Endodermal cell (in vitro differentiated cells): ENCODE data around the gene GRIA2. TPM values are rescaled to one million over a fixed set of nuclear protein-coding genes. Genes with fewer than 3 reads are reported as not detected.

Source experiments
- DNase-seq: peaks from one replicate; pipeline ENCODE4 v3.0.0-alpha.2; 2017
- H3K27ac ChIP-seq: 2 replicates; pipeline ENCODE4 v1.5.1; 2013; ENCODE audit warnings: mild to moderate bottlenecking, low read depth, low read length, moderate library complexity
- H3K27me3 ChIP-seq: 2 replicates; pipeline ENCODE4 v1.6.1; 2013; ENCODE audit warnings: mild to moderate bottlenecking, low read length, moderate library complexity; ENCODE audit not compliant: insufficient read depth, control insufficient read depth, poor library complexity, severe bottlenecking
- H3K36me3 ChIP-seq: 2 replicates; pipeline ENCODE4 v1.7.0; 2013; ENCODE audit warnings: mild to moderate bottlenecking, low read length, moderate library complexity; ENCODE audit not compliant: control insufficient read depth, insufficient read depth
- H3K4me1 ChIP-seq: one replicate; pipeline ENCODE4 v1.7.0; 2013; ENCODE audit warnings: low read length; ENCODE audit not compliant: control insufficient read depth, insufficient read depth
- H3K4me3 ChIP-seq: 2 replicates; pipeline ENCODE4 v1.5.1; 2013; ENCODE audit warnings: mild to moderate bottlenecking, low read length, moderate library complexity
- H3K9ac ChIP-seq: 2 replicates; pipeline ENCODE4 v1.6.1; 2013; ENCODE audit warnings: mild to moderate bottlenecking, low read length, moderate library complexity; ENCODE audit not compliant: poor library complexity, severe bottlenecking; ENCODE audit errors: extremely low read depth
- H3K9me3 ChIP-seq: 2 replicates; pipeline ENCODE4 v1.6.1; 2013; ENCODE audit warnings: mild to moderate bottlenecking, low read length, moderate library complexity; ENCODE audit not compliant: control insufficient read depth
- H3K27ac Mint-ChIP-seq: 2 replicates; pipeline ENCODE4 v1.8.0; 2020; ENCODE audit warnings: mixed read lengths
- H3K27me3 Mint-ChIP-seq: 2 replicates; pipeline ENCODE4 v1.8.0; 2021; ENCODE audit warnings: mild to moderate bottlenecking, mixed read lengths; ENCODE audit not compliant: insufficient read depth
- H3K36me3 Mint-ChIP-seq: 2 replicates; pipeline ENCODE4 v1.8.0; 2020; ENCODE audit warnings: low read depth, mixed read lengths
- H3K4me1 Mint-ChIP-seq: 2 replicates; pipeline ENCODE4 v1.8.0; 2020; ENCODE audit warnings: mixed read lengths
- H3K4me3 Mint-ChIP-seq: 2 replicates; pipeline ENCODE4 v1.8.0; 2020; ENCODE audit warnings: mild to moderate bottlenecking, moderate library complexity, mixed read lengths
- H3K9me3 Mint-ChIP-seq: 2 replicates; pipeline ENCODE4 v1.8.0; 2020; ENCODE audit warnings: mild to moderate bottlenecking, mixed read lengths
- WGBS, 2 experiments: methylation state at CpG; one replicate each; pipeline versions ENCODE4 v1.1.5 to v1.1.7; 2013; ENCODE audit warnings: missing lambda C conversion rate in 2 of 2, mixed read lengths in 1 of 2; ENCODE audit not compliant: insufficient coverage in 1 of 2, insufficient read length in 1 of 2; 5-methylcytosine and 5-hydroxymethylcytosine counted together
- total RNA-seq, 2 donors: library from RNA; stranded (reverse); fragmentation: NEBNext Ultra II Directional in 1 of 2; extraction: Animal tissue kit (Norgen Biotek cat#: 25700) in 1 of 2; gene quantifications; 2 replicates in 1 of 2; 3 replicates in 1 of 2; pipeline ENCODE4 v1.2.1, GENCODE V29; 2021
- TF ChIP-seq, protein P1 (sequence below): fragments of 200-600 bp; sonication (generic); conservative IDR thresholded peaks from 2 replicates; pipeline ENCODE4 v1.5.0; 2021; ENCODE audit warnings: antibody characterized with exemption, mild to moderate bottlenecking

The GRIA2 gene
- total RNA-seq, 2 donors from 2014 or later = not detected

- H3K4me3 ChIP-seq = no peak overlapping the region
- TF ChIP-seq, protein P1, sequence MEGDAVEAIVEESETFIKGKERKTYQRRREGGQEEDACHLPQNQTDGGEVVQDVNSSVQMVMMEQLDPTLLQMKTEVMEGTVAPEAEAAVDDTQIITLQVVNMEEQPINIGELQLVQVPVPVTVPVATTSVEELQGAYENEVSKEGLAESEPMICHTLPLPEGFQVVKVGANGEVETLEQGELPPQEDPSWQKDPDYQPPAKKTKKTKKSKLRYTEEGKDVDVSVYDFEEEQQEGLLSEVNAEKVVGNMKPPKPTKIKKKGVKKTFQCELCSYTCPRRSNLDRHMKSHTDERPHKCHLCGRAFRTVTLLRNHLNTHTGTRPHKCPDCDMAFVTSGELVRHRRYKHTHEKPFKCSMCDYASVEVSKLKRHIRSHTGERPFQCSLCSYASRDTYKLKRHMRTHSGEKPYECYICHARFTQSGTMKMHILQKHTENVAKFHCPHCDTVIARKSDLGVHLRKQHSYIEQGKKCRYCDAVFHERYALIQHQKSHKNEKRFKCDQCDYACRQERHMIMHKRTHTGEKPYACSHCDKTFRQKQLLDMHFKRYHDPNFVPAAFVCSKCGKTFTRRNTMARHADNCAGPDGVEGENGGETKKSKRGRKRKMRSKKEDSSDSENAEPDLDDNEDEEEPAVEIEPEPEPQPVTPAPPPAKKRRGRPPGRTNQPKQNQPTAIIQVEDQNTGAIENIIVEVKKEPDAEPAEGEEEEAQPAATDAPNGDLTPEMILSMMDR = no peak
- Mint-ChIP-seq H3K4me3 (no peak overlapping the region), H3K27me3 (no peaks in the 10 kb centered on the region), H3K4me1 (peaks cover 3% of the 10 kb centered on the region), H3K27ac (no peak overlapping the region), H3K36me3 (no peaks in the 10 kb centered on the region), H3K9me3 (no peaks in the 10 kb centered on the region)
- no peak overlapping the region for H3K9ac ChIP-seq
- DNase-seq = no peak
- H3K27ac ChIP-seq = no peak overlapping the region
- H3K9me3 ChIP-seq = no peaks in the 10 kb centered on the region
- WGBS, 2 experiments = 83 to 89% methylated on average over 1 of the region's 2 CpGs
- H3K4me1 ChIP-seq = no peaks in the 10 kb centered on the region
- no peaks in the 10 kb centered on the region for H3K27me3 ChIP-seq
- no peaks in the 10 kb centered on the region for H3K36me3 ChIP-seq
Measured at GRCh38 chr4:157320092-157320491, 99.6 kb downstream of the GRIA2 start.

- Mint-ChIP-seq H3K4me3 (no peak overlapping the region), H3K9me3 (no peaks in the 10 kb centered on the region), H3K27me3 (no peaks in the 10 kb centered on the region), H3K4me1 (no peaks in the 10 kb centered on the region), H3K36me3 (no peaks in the 10 kb centered on the region), H3K27ac (no peak overlapping the region)
- WGBS, 2 experiments = 85 to 100% methylated on average over 1 to 2 of the region's 2 CpGs
- Histone ChIP-seq H3K9me3 (no peaks in the 10 kb centered on the region), H3K4me3 (no peak overlapping the region), H3K27me3 (no peaks in the 10 kb centered on the region), H3K36me3 (no peaks in the 10 kb centered on the region), H3K27ac (no peak overlapping the region), H3K9ac (no peak overlapping the region), H3K4me1 (no peaks in the 10 kb centered on the region)
- TF ChIP-seq, protein P1 = no peak
- DNase-seq = no peak
Measured at GRCh38 chr4:157327666-157328065, 107.1 kb downstream of the GRIA2 start.

DNA sequence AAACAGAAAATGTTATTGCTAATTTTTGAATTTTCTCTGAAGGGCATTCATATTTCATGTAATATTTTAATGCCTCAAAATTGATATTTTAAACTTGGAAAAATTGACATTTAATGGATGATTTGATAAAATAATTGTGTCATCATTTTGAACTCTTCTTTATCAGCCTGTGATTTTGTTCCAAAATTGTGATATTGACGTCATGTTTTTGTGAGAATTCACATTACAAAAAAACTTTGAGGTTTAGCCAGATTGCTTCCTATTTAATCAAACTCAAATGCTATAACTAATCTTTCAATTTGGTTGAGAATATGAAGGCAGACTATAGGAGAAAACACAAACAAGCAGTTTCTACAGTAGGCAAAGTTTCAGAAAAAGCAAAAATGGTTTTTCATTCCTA lies 137.4 kb downstream of the GRIA2 start:
- H3K27me3 Mint-ChIP-seq = no peaks in the 10 kb centered on the region
- TF ChIP-seq, protein P1 = no peak
- Histone ChIP-seq H3K4me3 (no peak overlapping the region), H3K9ac (no peak overlapping the region), H3K27ac (no peak overlapping the region), H3K27me3 (no peaks in the 10 kb centered on the region), H3K4me1 (no peaks in the 10 kb centered on the region), H3K9me3 (no peaks in the 10 kb centered on the region), H3K36me3 (no peaks in the 10 kb centered on the region)
- H3K27ac Mint-ChIP-seq = no peak overlapping the region
- no peak for DNase-seq
- no peaks in the 10 kb centered on the region for H3K9me3 Mint-ChIP-seq
- H3K4me3 Mint-ChIP-seq = no peak overlapping the region
- no peaks in the 10 kb centered on the region for H3K36me3 Mint-ChIP-seq
- 91 to 100% methylated on average over 1 of the region's 1 CpG for WGBS, 2 experiments
- H3K4me1 Mint-ChIP-seq = peaks cover 4% of the 10 kb centered on the region
